B cell (primary cell): ENCODE results near the gene PLCL1. TPM values are rescaled to one million over a fixed set of nuclear protein-coding genes. Genes with fewer than 3 reads are reported as not detected.

Experiments
- ATAC-seq: fragments of 200-7000 bp; cut with Tn5 transposase; one replicate; pipeline ENCODE4 v1.10.0; 2021; ENCODE audit warnings: low read depth, mild to moderate bottlenecking, moderate number of reproducible peaks, moderate library complexity
- CTCF ChIA-PET: fragments of 350-600 bp; sonication (Branson Sonifier 250); formaldehyde crosslinking; loops from one replicate; lab custom pipeline; 2021; ENCODE audit warnings: antibody characterized with exemption, inconsistent platforms; lab: Charles Lee
- POLR2A ChIA-PET: fragments of 350-600 bp; sonication (Branson Sonifier 250); formaldehyde crosslinking; loops from one replicate; lab custom pipeline; 2021; ENCODE audit warnings: antibody characterized with exemption; lab: Charles Lee
- DNase-seq: peaks from one replicate; pipeline ENCODE4 v3.0.0; 2013
- H2AFZ ChIP-seq: 2 replicates; pipeline ENCODE4 v1.6.1; 2012; ENCODE audit warnings: mild to moderate bottlenecking, low read depth, low read length; ENCODE audit not compliant: insufficient read depth, poor library complexity, severe bottlenecking
- H3K27ac ChIP-seq, 2 donors: 1 replicate in 1 of 2; 2 replicates in 1 of 2; pipeline ENCODE4 v1.5.1; 2012 to 2013; ENCODE audit warnings: low read length in 2 of 2, mild to moderate bottlenecking in 2 of 2, moderate library complexity in 1 of 2
- H3K27me3 ChIP-seq, 4 experiments: fragments of 200-600 bp in 1 of 4; sonication (generic) in 1 of 4; replicated peaks in 1 of 4; 1 replicate in 2 of 4; 2 replicates in 2 of 4; pipeline versions ENCODE4 v1.6.1 to v1.7.0; 2013 to 2016; ENCODE audit warnings: low read length in 3 of 4, mild to moderate bottlenecking in 2 of 4, mixed read lengths in 1 of 4, moderate library complexity in 1 of 4; ENCODE audit not compliant: insufficient read depth in 4 of 4, control insufficient read depth in 3 of 4; ENCODE audit errors: control extremely low read depth in 1 of 4
- H3K36me3 ChIP-seq, 2 experiments: replicated peaks in 1 of 2; 1 replicate in 1 of 2; 2 replicates in 1 of 2; pipeline versions ENCODE4 v1.6.1 to v1.7.1; 2013; ENCODE audit warnings: low read length in 1 of 2; ENCODE audit not compliant: insufficient read depth in 2 of 2, control insufficient read depth in 1 of 2; ENCODE audit errors: control extremely low read depth in 1 of 2, extremely low read depth in 1 of 2
- H3K4me1 ChIP-seq, 2 donors: fragments of 200-600 bp in 1 of 2; sonication (generic) in 1 of 2; 1 replicate in 1 of 2; 2 replicates in 1 of 2; pipeline versions ENCODE4 v1.5.1 to v1.6.1; 2013 to 2017; ENCODE audit warnings: low read length in 2 of 2; ENCODE audit not compliant: control insufficient read depth in 2 of 2, insufficient read depth in 2 of 2
- H3K4me2 ChIP-seq: replicated peaks from 2 replicates; pipeline ENCODE3; 2012; ENCODE audit warnings: mild to moderate bottlenecking, low read depth, low read length; ENCODE audit not compliant: poor library complexity, severe bottlenecking
- H3K4me3 ChIP-seq, 5 experiments: fragments of 200-600 bp in 1 of 5; sonication (generic) in 1 of 5; 1 replicate in 3 of 5; 2 replicates in 2 of 5; pipeline versions ENCODE4 v1.5.1 to v1.7.0; 2011 to 2016; ENCODE audit warnings: low read length in 4 of 5, mild to moderate bottlenecking in 4 of 5, low read depth in 2 of 5, control low read depth in 1 of 5, moderate library complexity in 1 of 5; ENCODE audit not compliant: insufficient read depth in 1 of 5; ENCODE audit errors: control extremely low read depth in 1 of 5, extremely low read depth in 1 of 5
- H3K79me2 ChIP-seq: fragments of 200-600 bp; sonication (generic); one replicate; pipeline ENCODE4 v1.6.0; 2016; ENCODE audit warnings: low read length; ENCODE audit not compliant: control insufficient read depth, insufficient read depth
- H3K9ac ChIP-seq: fragments of 200-600 bp; sonication (generic); 2 replicates; pipeline ENCODE4 v1.6.1; 2017; ENCODE audit warnings: mild to moderate bottlenecking, low read length, moderate library complexity
- H3K9me3 ChIP-seq, 3 donors: one replicate each; pipeline versions ENCODE4 v1.6.1 to v1.7.1; 2013; ENCODE audit warnings: low read length in 2 of 3; ENCODE audit not compliant: control insufficient read depth in 2 of 3, insufficient read depth in 1 of 3; ENCODE audit errors: control extremely low read depth in 1 of 3
- H4K20me1 ChIP-seq: 2 replicates; pipeline ENCODE4 v1.6.0; 2012; ENCODE audit warnings: mild to moderate bottlenecking, low read length; ENCODE audit not compliant: insufficient read depth, control insufficient read depth, poor library complexity, severe bottlenecking
- H3K27ac Mint-ChIP-seq: one replicate; pipeline ENCODE4 v1.8.0; 2021; ENCODE audit warnings: mixed read lengths
- H3K27me3 Mint-ChIP-seq: one replicate; pipeline ENCODE4 v1.8.0; 2021; ENCODE audit warnings: mixed read lengths
- H3K4me1 Mint-ChIP-seq: one replicate; pipeline ENCODE4 v1.8.0; 2021; ENCODE audit warnings: mixed read lengths
- H3K4me3 Mint-ChIP-seq: one replicate; pipeline ENCODE4 v1.8.0; 2021; ENCODE audit warnings: mixed read lengths
- H3K9me3 Mint-ChIP-seq: one replicate; pipeline ENCODE4 v1.8.0; 2022; ENCODE audit warnings: mixed read lengths; ENCODE audit not compliant: insufficient read depth
- EZH2 ChIP-seq: IDR thresholded peaks from 2 replicates; pipeline ENCODE4 v1.6.1; 2012; ENCODE audit warnings: borderline replicate concordance, low read depth, mild to moderate bottlenecking, moderate library complexity, low read length; ENCODE audit not compliant: insufficient read depth, poor library complexity, severe bottlenecking
- WGBS: methylation state at CpG from one replicate; pipeline ENCODE4 v1.1.5; 2013; ENCODE audit warnings: missing lambda C conversion rate; ENCODE audit not compliant: insufficient coverage; 5-methylcytosine and 5-hydroxymethylcytosine counted together
- intact Hi-C: fragments of 100-400 bp; cut with micrococcal nuclease; formaldehyde crosslinking; loops from one replicate; pipeline ENCODE4 v1.10.0; 2022
- polyA plus RNA-seq: library from polyadenylated mRNA; depleted of rRNA; stranded (reverse); fragments of >200 nt; gene quantifications from 2 replicates; pipeline ENCODE4 v1.2.3, GENCODE V29; 2012
- total RNA-seq, 2 donors: library from RNA; stranded (reverse); fragments of 120-200 nt in 1 of 2; gene quantifications; 1 replicate in 1 of 2; 2 replicates in 1 of 2; pipeline versions ENCODE4 v1.2.3 to v1.2.4, GENCODE V29; 2013 to 2022
- TF ChIP-seq, protein P1 (sequence below): fragments of 200-600 bp; IDR thresholded peaks from one replicate; pipeline ENCODE4 v1.8.0; 2022; ENCODE audit warnings: antibody characterized with exemption, mild to moderate bottlenecking

PLCL1 gene
- total and polyA plus RNA-seq, 2 donors (not counting 1 experiment from before 2014, with no cell fraction given) = 0.07 to 0.25 TPM

GRCh38 chr2:197993830-197994229, 189.4 kb downstream of the PLCL1 start:
- Histone ChIP-seq H4K20me1 (no peaks in the 10 kb centered on the region), H3K27ac (no peak overlapping the region), H3K27me3 (no peaks in the 10 kb centered on the region), H3K4me2 (no peak overlapping the region), H3K79me2 (no peaks in the 10 kb centered on the region), H2AFZ (no peak overlapping the region), H3K9ac (no peak overlapping the region), H3K4me1 (no peaks in the 10 kb centered on the region), H3K36me3 (no peaks in the 10 kb centered on the region), H3K9me3 (no peaks in the 10 kb centered on the region), H3K4me3 (no peak overlapping the region)
- ChIA-PET CTCF (no interaction called here), POLR2A (no interaction called here)
- Mint-ChIP-seq H3K4me3 (no peak overlapping the region), H3K4me1 (no peaks in the 10 kb centered on the region), H3K27me3 (no peaks in the 10 kb centered on the region), H3K9me3 (peaks cover 1% of the 10 kb centered on the region), H3K27ac (no peak overlapping the region)
- no peak for DNase-seq
- TF ChIP-seq, protein P1, sequence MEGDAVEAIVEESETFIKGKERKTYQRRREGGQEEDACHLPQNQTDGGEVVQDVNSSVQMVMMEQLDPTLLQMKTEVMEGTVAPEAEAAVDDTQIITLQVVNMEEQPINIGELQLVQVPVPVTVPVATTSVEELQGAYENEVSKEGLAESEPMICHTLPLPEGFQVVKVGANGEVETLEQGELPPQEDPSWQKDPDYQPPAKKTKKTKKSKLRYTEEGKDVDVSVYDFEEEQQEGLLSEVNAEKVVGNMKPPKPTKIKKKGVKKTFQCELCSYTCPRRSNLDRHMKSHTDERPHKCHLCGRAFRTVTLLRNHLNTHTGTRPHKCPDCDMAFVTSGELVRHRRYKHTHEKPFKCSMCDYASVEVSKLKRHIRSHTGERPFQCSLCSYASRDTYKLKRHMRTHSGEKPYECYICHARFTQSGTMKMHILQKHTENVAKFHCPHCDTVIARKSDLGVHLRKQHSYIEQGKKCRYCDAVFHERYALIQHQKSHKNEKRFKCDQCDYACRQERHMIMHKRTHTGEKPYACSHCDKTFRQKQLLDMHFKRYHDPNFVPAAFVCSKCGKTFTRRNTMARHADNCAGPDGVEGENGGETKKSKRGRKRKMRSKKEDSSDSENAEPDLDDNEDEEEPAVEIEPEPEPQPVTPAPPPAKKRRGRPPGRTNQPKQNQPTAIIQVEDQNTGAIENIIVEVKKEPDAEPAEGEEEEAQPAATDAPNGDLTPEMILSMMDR = no peak
- TF ChIP-seq EZH2 = no peak
- intact Hi-C loops = no loop called here
- ATAC-seq = no peak
- 67% methylated on average over 1 of the region's 2 CpGs for WGBS

- H3K9me3 ChIP-seq = no peaks in the 10 kb centered on the region
- no peaks in the 10 kb centered on the region for H3K36me3 ChIP-seq
- no peak overlapping the region for H3K4me3 ChIP-seq
- no peaks in the 10 kb centered on the region for H4K20me1 ChIP-seq
- no peak overlapping the region for H3K4me2 ChIP-seq
- H3K79me2 ChIP-seq = no peaks in the 10 kb centered on the region
- no peaks in the 10 kb centered on the region for H3K27me3 ChIP-seq
- no peak overlapping the region for H3K27ac ChIP-seq
- CTCF ChIA-PET = no interaction called here
- Mint-ChIP-seq H3K27ac (no peak overlapping the region), H3K9me3 (peaks cover 1% of the 10 kb centered on the region), H3K4me3 (no peak overlapping the region), H3K27me3 (no peaks in the 10 kb centered on the region), H3K4me1 (no peaks in the 10 kb centered on the region)
- H3K9ac ChIP-seq = no peak overlapping the region
- POLR2A ChIA-PET = no interaction called here
- H2AFZ ChIP-seq = no peak overlapping the region
- no peak for DNase-seq
- TF ChIP-seq, protein P1 = no peak
- no peak for TF ChIP-seq EZH2
- ATAC-seq = no peak
- WGBS = no CpG with 5 or more reads among the region's 1 CpG
- H3K4me1 ChIP-seq = no peaks in the 10 kb centered on the region
- intact Hi-C loops = no loop called here
Measured at GRCh38 chr2:197994751-197995150, 190.4 kb downstream of the PLCL1 start.
